HepG2 (cell line): ENCODE data around the gene RPUSD4. TPM values are rescaled to one million over a fixed set of nuclear protein-coding genes. Genes with fewer than 3 reads are reported as not detected.

Source experiments
- BCL3 ChIP-seq: sonication (generic); formaldehyde crosslinking; IDR thresholded peaks from 2 replicates; pipeline ENCODE4 v1.5.1; 2020; ENCODE audit warnings: mild to moderate bottlenecking, missing genetic modification reagents, moderate library complexity
- EZH2 ChIP-seq: conservative IDR thresholded peaks from 2 replicates; pipeline ENCODE4 v1.6.1; 2012; ENCODE audit warnings: mild to moderate bottlenecking, low read depth, low read length, moderate library complexity
- MATR3 ChIP-seq: sonication (generic); formaldehyde crosslinking; IDR thresholded peaks from 2 replicates; pipeline ENCODE4 v1.4.0; 2020; ENCODE audit warnings: missing genetic modification reagents
- RERE ChIP-seq: IDR thresholded peaks from 2 replicates; pipeline ENCODE4 v1.6.1; 2016; ENCODE audit warnings: low read depth, missing genetic modification reagents, missing compliant biosample characterization
- TGIF2 ChIP-seq: IDR thresholded peaks from 2 replicates; pipeline ENCODE4 v1.6.1; 2016; ENCODE audit warnings: control low read depth, missing compliant biosample characterization
- ZBTB44 ChIP-seq: sonication (generic); formaldehyde crosslinking; IDR thresholded peaks from 2 replicates; pipeline ENCODE4 v1.4.0; 2020; ENCODE audit warnings: missing genetic modification reagents
- ZNF205 ChIP-seq: IDR thresholded peaks from 2 replicates; pipeline ENCODE4 v1.6.1; 2018; ENCODE audit warnings: missing biosample characterization, missing genetic modification reagents
- ZNF296 ChIP-seq: sonication (generic); formaldehyde crosslinking; conservative IDR thresholded peaks from 2 replicates; pipeline ENCODE4 v1.5.0; 2020; ENCODE audit warnings: mild to moderate bottlenecking, missing genetic modification reagents
- ZNF318 ChIP-seq: sonication (generic); formaldehyde crosslinking; IDR thresholded peaks from 2 replicates; pipeline ENCODE4 v1.4.0; 2020; ENCODE audit warnings: mild to moderate bottlenecking, missing genetic modification reagents
- ZNF337 ChIP-seq: sonication (generic); formaldehyde crosslinking; IDR thresholded peaks from 2 replicates; pipeline ENCODE4 v1.5.1; 2020; ENCODE audit warnings: missing genetic modification reagents, low read depth, mild to moderate bottlenecking, borderline replicate concordance
- ZNF660 ChIP-seq: sonication (generic); formaldehyde crosslinking; IDR thresholded peaks from 2 replicates; pipeline ENCODE4 v1.5.1; 2020; ENCODE audit warnings: mild to moderate bottlenecking, low read depth, missing genetic modification reagents, borderline replicate concordance
- polyA plus RNA-seq, 8 experiments: library from polyadenylated mRNA; depleted of rRNA in 3 of 8; stranded (reverse) in 7 of 8; unstranded in 1 of 8; fragments of >200 nt; fragmentation: Illumina TruSeq in 4 of 8; extraction: Trizol in 4 of 8; gene quantifications; 2 replicates each; pipeline versions ENCODE4 v1.2.1 to v1.2.3, GENCODE V29; 2011 to 2016; ENCODE audit warnings: low read depth in 4 of 8, missing spikeins in 1 of 8, mixed read lengths in 1 of 8; ENCODE audit not compliant: insufficient read depth in 1 of 8
- total RNA-seq, 5 experiments: library from RNA; depleted of rRNA; stranded (reverse); fragments of >200 nt; fragmentation: Illumina TruSeq; extraction: Trizol; gene quantifications; 2 replicates each; pipeline ENCODE4 v1.2.3, GENCODE V29; 2016; ENCODE audit warnings: low read depth in 1 of 5

RPUSD4 gene
- total and polyA plus RNA-seq, 2 of the 13 experiments (the other 11 are each of a cell fraction or from before 2014, with no cell fraction given), result 45.0 to 52.9 TPM

- TF ChIP-seq ZNF318 (no peak; the same call in 1 of the 2 replicates), MATR3 (CRISPR knock-in tag) (no peak), EZH2 (no peak), TGIF2 (CRISPR knock-in tag) (no peak), ZNF660 (CRISPR knock-in tag) (no peak), ZBTB44 (peak; percentile 54; the same call in 1 of the 2 replicates), RERE (CRISPR knock-in tag) (no peak), ZNF337 (CRISPR knock-in tag) (no peak), ZNF205 (CRISPR knock-in tag) (peak; percentile 81), BCL3 (CRISPR knock-in tag) (peak; percentile 70), ZNF296 (CRISPR knock-in tag) (peak; percentile 10; the same call in 1 of the 2 replicates)
Measured at GRCh38 chr11:126186708-126187529, 24.5 kb downstream of the RPUSD4 start (continued).
